GM19438 (cell line): ENCODE measurements around the gene NEK10.

ENCODE experiments used
- ATAC-seq: cut with Tn5 transposase; IDR thresholded peaks from one replicate; pipeline ENCODE4 v1.9.1; 2021; ENCODE audit warnings: low read depth; ENCODE audit not compliant: unreplicated experiment

Gene NEK10

GRCh38 chr3:27185231-27185989, 183.8 kb downstream of the NEK10 start:
- ATAC-seq = no peak

GRCh38 chr3:27184261-27184660, 184.9 kb downstream of the NEK10 start:
- no peak for ATAC-seq

GRCh38 chr3:27176256-27176655, 192.9 kb downstream of the NEK10 start:
- ATAC-seq = no peak

- no peak for ATAC-seq
These were observed 194.7 kb downstream of the NEK10 start for GRCh38 chr3:27174530-27174929.

GRCh38 chr3:27171113-27171512, 198.1 kb downstream of the NEK10 start:
- ATAC-seq = peak; percentile 92

- ATAC-seq = no peak
These were observed 202.3 kb downstream of the NEK10 start for GRCh38 chr3:27166888-27167287.

- ATAC-seq = no peak
These were observed 203.9 kb downstream of the NEK10 start for GRCh38 chr3:27165321-27165721.

GRCh38 chr3:27160779-27161287, 208.3 kb downstream of the NEK10 start:
- ATAC-seq = no peak

GRCh38 chr3:27160146-27160545, 209.0 kb downstream of the NEK10 start:
- no peak for ATAC-seq

GRCh38 chr3:27147215-27147614, 222.0 kb downstream of the NEK10 start:
- ATAC-seq = no peak

- ATAC-seq = no peak
These were observed 222.4 kb downstream of the NEK10 start for GRCh38 chr3:27146786-27147185.

- no peak for ATAC-seq
These were observed 223.5 kb downstream of the NEK10 start for GRCh38 chr3:27145719-27146118.

GRCh38 chr3:27141668-27142067, 227.5 kb downstream of the NEK10 start:
- ATAC-seq = no peak

- no peak for ATAC-seq
These were observed 230.6 kb downstream of the NEK10 start for GRCh38 chr3:27138562-27138961.

- no peak for ATAC-seq
These were observed 231.2 kb downstream of the NEK10 start for GRCh38 chr3:27138005-27138404.

GRCh38 chr3:27134171-27134796, 234.9 kb downstream of the NEK10 start:
- peak; percentile 97 for ATAC-seq

- no peak for ATAC-seq
These were observed 236.1 kb downstream of the NEK10 start for GRCh38 chr3:27133060-27133459.

GRCh38 chr3:27130796-27131195, 238.4 kb downstream of the NEK10 start:
- no peak for ATAC-seq

GRCh38 chr3:27127879-27128278, 241.3 kb downstream of the NEK10 start:
- ATAC-seq = no peak

- no peak for ATAC-seq
These were observed 242.0 kb downstream of the NEK10 start for GRCh38 chr3:27127195-27127594.

- ATAC-seq = no peak
These were observed 243.2 kb downstream of the NEK10 start for GRCh38 chr3:27125821-27126501.
